ENCODE results near the gene ELOVL3.
"Not testable (repeated sequence)": the region's sequence is repeated elsewhere in the genome, so short reads cannot be mapped to it uniquely, and the experiment has no call there.

ELOVL3 gene, protein sequence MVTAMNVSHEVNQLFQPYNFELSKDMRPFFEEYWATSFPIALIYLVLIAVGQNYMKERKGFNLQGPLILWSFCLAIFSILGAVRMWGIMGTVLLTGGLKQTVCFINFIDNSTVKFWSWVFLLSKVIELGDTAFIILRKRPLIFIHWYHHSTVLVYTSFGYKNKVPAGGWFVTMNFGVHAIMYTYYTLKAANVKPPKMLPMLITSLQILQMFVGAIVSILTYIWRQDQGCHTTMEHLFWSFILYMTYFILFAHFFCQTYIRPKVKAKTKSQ

DNA sequence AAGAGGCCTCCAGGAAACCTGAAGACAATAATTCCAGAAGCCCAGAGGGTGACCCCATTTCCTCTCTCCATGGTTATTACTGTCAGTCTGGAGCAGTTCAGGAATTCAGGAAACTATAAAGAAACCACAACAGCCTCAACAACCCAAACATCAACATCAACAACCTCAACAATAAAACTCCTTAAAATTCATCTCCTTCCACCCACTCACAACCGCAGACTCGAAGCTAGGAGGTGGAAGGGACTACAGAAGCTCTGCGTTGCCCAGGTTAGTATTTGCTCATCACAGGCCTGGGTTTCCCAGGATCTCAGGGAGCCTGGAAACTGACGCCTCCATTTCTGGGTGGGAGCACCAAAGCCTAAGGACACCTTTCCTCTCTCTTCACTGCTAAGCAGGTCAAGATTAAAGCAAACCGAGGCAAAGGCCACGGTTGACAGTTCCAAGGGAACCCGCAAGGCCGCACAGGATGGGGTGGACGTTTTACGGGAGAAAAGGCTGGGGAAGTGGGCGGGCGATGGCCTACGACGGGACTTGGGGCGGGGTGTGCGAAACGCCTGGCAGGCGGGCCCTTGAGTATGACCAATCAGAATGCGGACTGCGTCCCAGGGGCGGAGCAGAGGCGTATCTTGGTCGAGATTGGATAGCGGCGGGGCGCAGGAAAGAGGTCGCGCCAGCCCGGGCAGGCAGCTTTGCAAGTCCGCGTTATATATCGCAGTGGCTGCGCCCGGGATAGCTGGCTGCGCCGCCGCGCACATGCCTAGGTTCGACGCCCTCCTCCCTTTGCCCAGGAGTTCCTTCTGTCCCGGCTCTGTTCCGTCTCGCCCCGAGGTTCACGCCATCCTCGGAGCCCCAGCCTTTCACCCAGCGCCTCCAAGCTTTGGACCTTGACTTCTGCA, at the start of gene ELOVL3:
ELOVL3 (plus strand) TSS at position 654 of the 896 bp plus-strand sequence. CDS start 250 bp downstream, outside the sequence.
- DNase-seq (ENCODE audit: low spot score) = peak; percentile 45

DNA sequence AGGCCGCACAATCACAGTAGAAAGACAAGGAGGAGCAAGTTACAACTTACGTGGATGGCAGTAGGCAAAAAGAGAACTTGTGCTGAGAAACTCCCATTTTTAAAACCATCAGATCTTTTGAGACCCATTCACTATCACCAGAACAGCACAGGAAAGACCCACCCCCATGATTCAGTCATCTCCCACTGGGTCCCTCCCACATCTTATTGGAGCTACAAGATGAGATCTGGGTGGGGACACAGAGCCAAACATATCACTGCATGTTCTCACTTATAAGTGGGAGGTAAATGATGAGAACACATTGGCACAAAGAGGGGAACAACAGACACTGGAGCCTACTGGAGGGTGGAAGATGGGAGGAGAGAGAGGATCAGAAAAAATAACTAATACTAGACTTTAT, 41.5 kb upstream of the ELOVL3 start:
- DNase-seq (ENCODE audit: low spot score) = no peak

DNA sequence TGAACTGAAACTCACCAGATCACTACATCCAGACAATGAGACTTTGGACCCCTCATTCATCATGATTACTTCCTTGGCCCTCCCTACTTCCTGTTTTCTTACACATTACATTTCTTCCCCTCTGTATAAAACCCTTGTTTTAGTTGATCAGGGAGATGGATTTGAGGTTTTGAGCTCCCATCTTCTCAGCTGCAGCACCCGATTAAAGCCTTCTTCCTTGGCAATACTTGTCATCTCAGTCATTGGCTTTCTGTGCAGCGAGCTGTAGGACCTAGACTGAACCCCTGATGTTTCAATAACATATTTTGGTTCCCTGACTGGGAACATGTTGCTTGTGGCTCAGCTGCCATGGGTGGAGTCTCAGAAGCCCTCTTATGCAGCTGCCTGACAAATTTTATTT, 40.8 kb upstream of the ELOVL3 start:
- DNase-seq (ENCODE audit: low spot score) = no peak

DNA sequence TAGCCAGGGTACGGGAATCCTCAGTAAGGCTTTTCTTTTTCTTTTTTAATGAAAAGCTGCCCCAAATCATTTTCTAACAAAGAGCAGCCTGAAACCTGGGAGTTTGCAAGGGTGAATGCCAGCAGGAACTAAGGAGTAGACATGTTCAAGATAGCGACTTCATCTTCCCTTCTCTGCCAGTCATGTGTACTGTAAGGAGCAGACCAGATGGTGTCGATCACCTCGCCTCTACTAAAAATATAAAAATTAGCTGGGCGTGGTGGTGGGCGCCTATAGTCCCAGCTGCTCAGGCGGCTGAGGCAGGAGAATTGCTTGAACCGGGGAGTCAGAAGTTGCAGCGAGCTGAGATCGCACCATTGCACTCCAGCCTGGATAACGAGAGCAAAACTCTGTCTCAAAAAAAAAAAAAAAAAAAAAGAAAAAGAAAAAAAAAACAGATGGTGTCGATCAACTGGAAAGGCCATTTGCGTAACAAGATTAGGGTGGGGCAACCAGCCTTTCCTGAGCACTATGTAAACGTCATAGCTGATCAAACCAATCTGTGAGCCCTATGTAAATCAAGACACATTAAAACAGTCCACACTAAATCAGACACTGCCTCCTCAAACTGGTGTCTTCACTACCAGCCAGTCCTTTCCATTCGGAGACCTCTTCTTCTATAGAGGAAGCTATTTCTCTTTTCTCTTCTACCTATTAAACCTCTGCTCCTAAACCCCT, 40.1 kb upstream of the ELOVL3 start:
- DNase-seq (ENCODE audit: low spot score) = no peak

DNA sequence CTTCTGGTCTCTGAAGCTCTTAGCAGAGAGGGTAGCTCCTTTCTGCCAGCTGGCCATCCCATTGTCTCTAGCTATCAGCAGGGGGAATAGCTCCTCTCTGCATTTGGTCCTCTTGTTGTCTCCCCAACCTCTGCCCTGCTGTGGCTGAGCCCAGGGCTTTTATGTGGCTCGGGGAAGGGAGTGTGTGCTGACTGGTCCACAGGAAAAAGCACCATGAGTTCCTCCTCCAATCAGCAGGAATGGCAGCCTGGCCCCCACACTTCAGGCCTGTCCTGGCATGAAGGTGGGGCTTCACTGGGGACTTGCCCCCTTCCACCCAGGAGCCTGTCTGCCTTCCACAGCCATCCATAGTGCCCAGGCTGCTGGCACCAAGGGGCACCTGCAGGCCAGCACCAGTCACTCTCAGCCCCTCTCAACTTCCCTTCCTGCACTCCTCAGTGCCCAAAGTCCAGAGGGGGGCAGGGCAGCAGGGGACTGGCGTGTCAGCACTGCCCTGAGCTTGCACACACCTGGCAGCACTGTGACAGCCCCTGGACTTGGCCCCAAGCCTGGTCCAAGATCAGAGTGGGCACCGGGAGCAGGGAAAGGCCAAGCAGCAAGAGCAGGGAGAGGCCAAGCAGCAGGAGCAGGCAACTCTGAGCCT, 37.7 kb upstream of the ELOVL3 start:
- DNase-seq (ENCODE audit: low spot score) = no peak

DNA sequence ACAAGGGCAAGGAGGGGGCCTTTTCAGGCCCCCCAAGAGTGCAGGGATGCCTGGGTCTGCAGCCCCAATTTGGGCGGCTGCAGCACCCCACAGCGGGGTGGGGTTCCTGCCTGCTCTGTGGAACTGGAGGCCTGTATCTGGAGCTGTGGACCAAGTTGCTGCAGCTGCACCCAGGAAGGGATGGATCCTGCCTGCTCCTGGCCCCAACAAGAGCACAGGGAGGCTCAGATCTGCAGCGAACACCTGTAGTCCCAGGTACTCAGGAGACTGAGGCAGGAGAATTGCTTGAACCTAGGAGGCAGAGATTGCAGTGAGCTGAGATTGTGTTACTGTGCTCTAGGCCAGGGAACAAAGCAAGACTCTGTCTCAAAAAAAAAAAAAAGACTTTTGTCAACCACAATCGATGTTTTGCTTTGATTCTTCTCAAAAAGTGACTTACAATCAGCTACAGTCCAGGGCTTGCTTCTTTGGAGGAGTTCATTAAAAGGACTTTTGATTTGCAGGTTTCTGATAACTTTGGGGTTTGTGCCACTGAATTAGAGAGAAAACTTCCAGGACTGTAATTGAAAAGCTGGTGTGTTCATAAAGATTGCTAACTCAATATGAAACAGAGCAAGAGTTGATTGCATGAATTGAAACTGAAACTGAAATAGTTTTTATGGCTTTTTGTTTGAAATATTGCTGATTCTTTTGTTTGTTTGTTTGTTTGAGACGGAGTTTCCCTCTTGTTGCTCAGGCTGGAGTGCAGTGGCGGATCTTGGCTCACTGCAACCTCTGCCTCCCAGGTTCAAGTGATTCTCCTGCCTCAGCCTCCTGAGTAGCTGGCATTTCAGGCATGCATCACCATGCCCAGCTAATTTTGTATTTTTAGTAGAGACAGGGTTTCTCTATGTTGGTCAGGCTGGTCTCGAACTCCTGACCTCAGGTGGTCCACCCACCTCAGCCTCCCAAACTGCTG, 36.9 kb upstream of the ELOVL3 start:
- not testable (repeated sequence) for DNase-seq (ENCODE audit: low spot score)

DNA sequence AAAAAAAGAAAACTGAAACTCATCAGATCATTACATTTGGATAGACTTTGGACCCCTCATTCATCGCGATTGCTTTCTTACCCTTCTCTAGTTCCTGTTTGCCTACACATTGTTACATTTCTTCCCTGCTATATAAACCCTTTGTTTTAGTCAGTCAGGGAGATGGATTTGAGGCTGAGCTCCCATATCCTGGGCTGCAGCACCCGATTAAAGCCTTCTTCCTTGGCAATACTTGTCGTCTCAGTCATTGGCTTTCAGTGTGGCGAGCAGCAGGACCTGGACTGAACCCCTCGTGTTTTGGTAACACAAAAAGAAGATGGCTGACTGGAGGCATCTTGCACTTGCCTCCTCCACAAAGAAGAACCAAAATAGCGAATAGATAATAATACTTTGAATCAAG, 34.1 kb upstream of the ELOVL3 start:
- DNase-seq (ENCODE audit: low spot score) = no peak

DNA sequence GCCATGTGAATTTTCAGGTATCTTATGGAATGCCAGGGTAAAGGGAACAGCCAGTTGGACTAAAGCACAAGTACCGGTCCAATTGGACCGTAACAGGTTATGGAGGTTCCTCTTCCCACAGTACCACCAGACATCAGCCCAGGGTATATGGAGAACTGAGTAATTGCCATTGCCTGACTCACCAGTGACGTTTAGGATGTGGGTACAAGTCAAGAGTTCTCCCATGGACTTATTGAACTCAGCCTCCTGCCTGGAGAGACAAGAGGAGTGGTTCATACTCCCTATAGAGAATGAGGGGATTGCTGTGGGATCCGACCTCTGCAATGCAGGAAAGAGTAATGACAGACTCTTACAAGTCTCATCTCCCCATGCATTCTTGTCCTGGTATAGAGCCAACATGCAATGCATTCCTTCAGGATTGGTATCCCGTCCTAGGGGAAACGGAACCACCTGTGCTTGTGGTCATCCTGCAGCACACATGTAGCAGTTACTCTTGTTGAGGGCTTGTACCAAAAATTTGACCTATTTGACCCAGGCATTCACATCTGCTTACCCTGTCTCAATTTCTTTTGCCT, 30.7 kb upstream of the ELOVL3 start:
- DNase-seq (ENCODE audit: low spot score) = no peak

DNA sequence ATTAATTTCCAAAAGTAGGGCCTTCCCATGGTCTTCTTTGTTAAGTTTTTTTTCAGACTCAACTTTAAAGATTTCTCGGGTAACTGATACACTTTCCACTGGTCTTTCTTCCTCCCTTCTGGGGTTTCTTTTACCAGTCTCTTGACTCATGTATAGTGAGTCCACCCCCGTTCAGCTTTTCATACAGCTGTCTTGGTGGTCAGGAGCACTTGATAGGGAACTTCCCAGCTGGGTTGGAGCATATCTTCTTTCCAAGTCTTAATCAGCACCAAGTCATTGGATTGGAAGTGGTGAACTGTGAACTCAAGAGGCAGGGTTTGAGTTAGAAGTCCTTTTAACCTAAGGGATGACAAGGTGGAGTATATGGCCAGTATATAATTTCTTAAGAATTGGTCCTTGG, 29.2 kb upstream of the ELOVL3 start:
- no peak for DNase-seq (ENCODE audit: low spot score)

DNA sequence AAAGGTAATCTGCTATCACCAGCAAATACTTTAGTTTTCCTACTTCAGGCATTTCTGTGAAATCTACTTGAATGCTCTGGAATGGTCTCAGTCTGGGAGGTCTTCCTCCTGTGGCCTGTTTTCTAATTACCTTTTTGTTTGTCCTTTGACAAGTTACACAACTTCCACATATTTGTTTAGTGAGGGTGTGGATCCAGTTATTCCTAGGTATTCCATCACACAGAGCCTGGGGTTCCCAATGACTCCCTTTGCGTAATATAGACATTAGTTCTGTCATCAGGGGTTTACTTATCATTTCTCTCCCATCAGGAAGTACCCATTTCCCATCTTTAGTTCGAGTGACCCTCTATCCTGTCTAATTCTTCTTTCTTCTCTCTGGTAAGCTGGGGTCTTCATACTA, 28.1 kb upstream of the ELOVL3 start:
- no peak for DNase-seq (ENCODE audit: low spot score)

DNA sequence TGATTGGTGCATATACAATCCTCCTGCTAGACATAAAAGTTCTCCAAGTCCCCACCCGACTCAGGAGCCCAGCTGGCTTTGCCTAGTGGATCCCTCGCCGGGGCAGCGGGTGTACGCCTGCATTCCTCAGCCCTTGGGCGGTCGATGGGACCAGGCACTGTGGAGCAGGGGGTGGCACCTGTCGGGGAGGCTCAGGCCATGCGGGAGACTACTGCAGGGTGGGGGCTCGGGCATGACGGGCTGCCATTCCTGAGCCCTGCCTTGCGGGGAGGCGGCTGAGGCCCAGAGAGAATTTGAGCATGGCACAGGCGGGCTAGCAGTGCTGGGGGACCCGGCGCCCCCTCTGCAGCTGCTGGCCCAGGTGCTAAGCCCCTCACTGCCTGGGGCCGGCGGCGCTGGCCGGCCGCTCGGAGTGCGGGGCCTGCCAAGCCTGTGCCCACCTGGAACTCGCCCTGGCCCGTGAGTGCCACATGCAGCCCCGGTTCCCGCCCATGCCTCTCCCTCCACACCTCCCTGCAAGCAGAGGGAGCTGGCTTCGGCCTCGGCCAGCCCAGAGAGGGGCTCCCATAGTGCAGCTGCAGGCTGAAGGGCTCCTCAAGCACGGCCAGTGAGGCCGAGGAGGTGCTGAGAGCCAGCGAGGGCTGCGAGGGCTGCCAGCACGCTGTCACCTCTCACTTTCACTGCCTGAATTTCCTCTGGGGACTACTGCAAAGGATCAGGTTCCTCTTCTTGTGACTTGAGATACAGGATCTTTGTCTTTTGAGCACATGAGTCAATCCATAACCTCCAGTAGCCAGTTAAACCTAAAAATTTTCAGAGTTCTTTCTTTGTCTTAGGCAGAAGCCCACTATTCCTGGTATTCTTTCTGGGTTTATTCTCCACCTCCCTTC, 25.1 kb upstream of the ELOVL3 start:
- no peak for DNase-seq (ENCODE audit: low spot score)

DNA sequence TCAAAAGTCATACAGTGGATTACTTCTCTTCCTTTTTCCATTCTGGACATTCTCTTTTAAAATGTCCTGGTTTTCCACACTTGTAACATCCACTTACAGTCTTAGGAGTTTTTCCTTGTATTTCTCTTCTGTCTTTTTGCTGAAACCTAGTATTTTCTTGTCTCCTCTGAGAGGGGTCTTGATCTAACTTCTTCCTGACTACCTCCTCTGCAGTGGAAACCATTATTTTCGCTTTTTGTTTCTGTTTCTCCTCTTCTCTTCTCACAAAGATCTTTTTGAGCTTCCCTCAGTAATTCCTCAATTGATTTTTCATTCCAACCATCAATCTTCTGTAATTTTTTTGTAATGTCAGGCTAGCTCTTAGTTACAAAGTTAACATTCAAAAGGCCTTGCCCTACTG, 23.7 kb upstream of the ELOVL3 start:
- DNase-seq (ENCODE audit: low spot score) = no peak

DNA sequence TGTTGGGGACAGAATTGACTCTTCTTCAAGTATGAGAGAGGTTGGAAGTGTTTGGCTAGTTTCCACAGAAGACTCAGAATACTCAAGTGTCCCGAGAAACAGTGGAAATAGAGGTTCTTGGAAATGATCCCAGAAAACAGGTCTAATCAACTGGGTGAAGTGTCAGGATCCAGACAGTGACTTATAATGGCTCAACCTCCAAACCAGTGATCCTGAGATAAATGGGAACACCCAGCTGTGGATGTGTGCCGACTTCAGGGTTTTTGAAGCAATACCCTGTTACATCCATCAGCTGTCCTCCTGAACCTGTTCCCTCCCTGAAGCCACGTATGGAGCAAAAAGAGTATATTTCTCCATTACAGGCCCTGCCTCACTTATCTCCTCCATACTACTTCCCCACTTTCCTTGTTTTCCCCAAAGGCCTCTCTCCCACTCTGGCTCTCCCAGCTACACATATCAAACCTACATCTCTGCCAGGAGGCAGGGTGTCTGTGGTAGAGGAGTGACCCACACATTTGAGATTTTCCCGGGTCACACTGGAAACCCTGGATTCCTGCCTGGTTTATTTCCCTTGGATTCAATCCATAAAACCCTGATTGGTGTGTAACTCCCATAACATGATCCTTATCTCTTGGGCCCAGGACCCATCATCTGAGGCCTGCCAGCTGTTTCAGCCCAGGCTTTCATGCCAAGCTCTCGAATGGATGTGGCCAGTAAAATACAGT, 17.6 kb upstream of the ELOVL3 start:
- no peak for DNase-seq (ENCODE audit: low spot score)

DNA sequence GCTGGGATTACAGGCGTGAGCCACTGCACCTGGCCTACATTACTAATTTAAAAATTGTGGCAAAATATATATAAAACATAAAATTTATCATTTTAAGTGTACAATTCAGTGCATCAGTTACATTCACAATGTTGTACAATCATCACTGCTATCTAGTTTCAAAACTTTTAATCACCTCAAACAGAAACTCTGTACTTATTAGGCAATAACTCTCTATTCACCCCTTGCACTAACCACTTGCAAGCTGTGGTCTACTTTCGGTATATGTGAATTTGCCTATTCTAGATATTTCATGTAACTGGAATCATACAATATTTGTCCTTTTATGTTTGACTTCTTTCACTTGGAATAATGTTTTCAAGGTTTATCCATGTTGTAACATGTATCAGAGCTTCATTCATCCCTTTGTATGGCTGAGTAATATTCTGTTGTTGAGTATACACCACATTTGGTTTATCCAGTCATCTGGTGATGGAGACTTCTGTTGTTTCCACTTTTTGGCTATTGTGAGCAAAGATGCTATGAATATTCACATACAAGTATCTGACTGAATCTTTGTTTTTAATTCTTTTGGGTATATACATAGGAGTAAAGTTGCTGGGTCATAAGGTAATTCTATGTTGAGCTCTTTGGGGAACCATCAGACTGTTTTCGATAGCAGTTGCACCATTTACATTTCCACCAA, 14.3 kb upstream of the ELOVL3 start:
- no peak for DNase-seq (ENCODE audit: low spot score)

DNA sequence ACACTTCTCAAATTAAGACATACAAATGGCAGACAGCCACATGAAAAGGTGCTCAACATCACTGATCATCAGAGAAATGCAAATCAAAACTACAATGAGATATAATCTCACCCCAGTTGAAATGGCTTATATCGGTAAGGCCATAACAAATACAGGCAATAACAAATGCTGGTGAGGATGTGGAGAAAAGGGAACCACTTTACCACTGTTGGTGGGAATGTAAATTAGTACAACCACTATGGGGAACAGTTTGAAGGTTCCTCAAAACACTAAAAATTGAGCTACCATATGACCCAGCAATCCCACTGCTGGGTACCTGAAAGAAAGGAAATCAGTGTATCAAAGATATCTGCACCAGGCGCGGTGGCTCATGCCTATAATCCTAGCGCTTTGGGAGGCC, 12.5 kb upstream of the ELOVL3 start:
- DNase-seq (ENCODE audit: low spot score) = not testable (repeated sequence)

DNA sequence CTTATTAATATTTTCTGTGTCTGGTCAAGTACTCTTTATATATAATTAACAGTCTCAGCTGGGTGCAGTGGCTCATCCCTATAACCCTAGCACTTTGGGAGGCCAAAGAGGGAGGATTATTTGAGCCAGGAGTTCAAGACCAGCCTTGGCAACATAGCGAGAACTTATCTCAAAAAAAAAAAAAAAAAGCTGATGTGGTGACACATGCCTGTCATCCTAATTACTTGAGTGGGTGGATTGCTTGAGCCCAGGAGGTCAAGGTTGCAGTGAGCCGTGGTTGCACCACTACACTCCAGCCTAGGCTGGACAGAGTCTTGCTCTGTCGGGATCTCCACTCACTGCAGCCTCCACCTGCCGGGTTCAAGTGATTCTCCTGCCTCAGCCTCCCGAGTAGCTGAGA, 6.7 kb upstream of the ELOVL3 start:
- DNase-seq (ENCODE audit: low spot score) = no peak

DNA sequence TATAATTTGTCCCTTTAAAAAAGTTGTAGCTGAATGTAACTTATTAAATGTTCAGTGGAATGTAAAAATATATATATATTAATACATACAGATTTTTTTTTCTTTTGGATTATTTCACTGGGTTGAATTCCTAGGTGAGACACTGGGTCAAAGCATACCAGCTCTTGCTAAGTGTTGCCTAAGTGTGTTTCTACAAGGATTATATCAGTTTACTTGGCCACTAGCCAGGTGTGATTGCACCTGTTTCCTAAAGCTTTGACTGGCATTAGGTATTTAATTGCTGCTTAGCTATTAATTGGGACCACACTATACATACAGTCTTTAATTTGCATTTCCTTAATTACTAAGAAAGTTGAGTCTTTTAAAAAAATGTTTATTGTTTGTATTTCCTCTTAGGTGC, 5.5 kb upstream of the ELOVL3 start:
- no peak for DNase-seq (ENCODE audit: low spot score)

DNA sequence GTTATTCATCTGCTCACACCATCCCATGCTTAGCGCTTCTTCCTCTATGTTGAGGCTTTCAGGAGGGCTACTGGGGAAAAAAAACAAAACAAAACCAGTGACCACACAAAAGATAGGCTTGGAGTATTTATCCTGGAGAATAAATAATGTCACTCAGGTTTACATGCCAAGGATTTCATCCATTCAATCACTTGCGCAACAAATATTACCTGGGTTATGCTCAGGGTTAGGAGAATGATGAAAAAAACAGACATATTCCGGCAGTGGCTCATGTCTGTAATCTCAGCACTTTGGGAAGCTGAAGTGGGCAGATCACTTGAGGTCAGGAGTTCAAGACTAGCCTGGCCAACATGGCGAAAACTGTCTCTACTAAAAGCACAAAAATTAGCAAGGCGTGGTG, 3.3 kb upstream of the ELOVL3 start:
- no peak for DNase-seq (ENCODE audit: low spot score)

DNA sequence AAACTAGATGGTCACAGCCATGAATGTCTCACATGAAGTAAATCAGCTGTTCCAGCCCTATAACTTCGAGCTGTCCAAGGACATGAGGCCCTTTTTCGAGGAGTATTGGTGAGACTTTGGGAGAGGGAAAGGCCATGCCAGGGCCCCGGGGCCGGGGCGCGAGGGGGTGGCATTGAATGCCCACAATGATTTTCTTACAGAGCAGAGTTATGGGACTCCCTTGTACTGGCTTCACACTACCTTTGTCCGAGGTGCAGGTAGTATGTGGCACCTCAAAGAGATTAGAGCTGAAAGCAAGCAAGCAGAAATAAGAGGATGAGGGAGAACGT, 407 bp downstream of the ELOVL3 start:
- no peak for DNase-seq (ENCODE audit: low spot score)

All from D341Med (cell line).